ENCODE measurements around the gene POU2AF3.

Gene POU2AF3

GRCh38 chr11:111353776-111354600, 55.6 kb downstream of the POU2AF3 start:
- no peak for DNase-seq

- no peak for DNase-seq
Observed at GRCh38 chr11:111354601-111354891, 56.2 kb downstream of the POU2AF3 start.

- no peak for DNase-seq
Observed at GRCh38 chr11:111355101-111355500, 56.8 kb downstream of the POU2AF3 start.

- DNase-seq: no peak
Observed at GRCh38 chr11:111355956-111356659, 57.8 kb downstream of the POU2AF3 start.

- DNase-seq: no peak
Observed at GRCh38 chr11:111356660-111357048, 58.3 kb downstream of the POU2AF3 start.

- no peak for DNase-seq
Observed at GRCh38 chr11:111357150-111358037, 59.0 kb downstream of the POU2AF3 start.

Measured in bone marrow (tissue), 2 donors.